A549 (cell line): ENCODE data around the gene CNTF. TPM values are rescaled to one million over a fixed set of nuclear protein-coding genes. Genes with fewer than 3 reads are reported as not detected.

ENCODE experiments used
- ATAC-seq, 2 experiments: fragments of 200-7000 bp in 1 of 2; fragments of >200 bp in 1 of 2; cut with Nextera tagmentation in 1 of 2; cut with Tn5 transposase in 1 of 2; 3 replicates each; pipeline versions ENCODE4 v1.8.0 to v1.9.1; 2018 to 2020; ENCODE audit warnings: mild to moderate bottlenecking in 1 of 2, moderate library complexity in 1 of 2
- CTCF ChIA-PET: fragments of 300-600 bp; sonication (Branson Sonifier 250); formaldehyde crosslinking; extraction: SDS; loops from one replicate; lab custom pipeline; 2021; ENCODE audit warnings: antibody characterized with exemption, inconsistent platforms; lab: Yijun Ruan, JAX
- POLR2A ChIA-PET: fragments of 350-600 bp; formaldehyde crosslinking; extraction: SDS; loops from one replicate; lab custom pipeline; 2021; ENCODE audit warnings: antibody characterized with exemption, inconsistent platforms; lab: Yijun Ruan, JAX
- DNase-seq, 2 experiments: peaks; one replicate each; pipeline versions ENCODE4 v3.0.0 to v3.0.0-alpha.2; 2011 to 2016; ENCODE audit warnings: low read depth in 1 of 2, low spot score in 1 of 2
- FAIRE-seq: peaks from 2 replicates; lab custom pipeline; 2011; peaks lifted over from hg19 to GRCh38; lab: Jason Lieb, UNC
- H3K27ac ChIP-seq, 2 experiments: fragments of >200 bp; sonication (Bioruptor Twin); formaldehyde crosslinking; 3 replicates each; pipeline ENCODE4 v1.5.1; 2016 to 2017
- H3K4me1 ChIP-seq: fragments of >200 bp; sonication (Bioruptor Twin); formaldehyde crosslinking; 3 replicates; pipeline ENCODE4 v1.6.1; 2016
- H3K4me2 ChIP-seq: fragments of >200 bp; sonication (Bioruptor Twin); formaldehyde crosslinking; 3 replicates; pipeline ENCODE4 v1.6.1; 2016
- H3K4me3 ChIP-seq: fragments of >200 bp; sonication (Bioruptor Twin); formaldehyde crosslinking; 3 replicates; pipeline ENCODE4 v1.5.1; 2016
- H3K9me3 ChIP-seq: fragments of >200 bp; sonication (Bioruptor Twin); formaldehyde crosslinking; 3 replicates; pipeline ENCODE4 v1.6.1; 2016
- CBX2 ChIP-seq: fragments of 200-600 bp; sonication (generic); IDR thresholded peaks from 2 replicates; pipeline ENCODE4 v1.6.1; 2016; ENCODE audit warnings: low read depth, mild to moderate bottlenecking, borderline replicate concordance
- CBX8 ChIP-seq: fragments of 200-600 bp; sonication (generic); IDR thresholded peaks from 2 replicates; pipeline ENCODE4 v1.6.1; 2016
- CHD2 ChIP-seq: fragments of 150-350 bp; IDR thresholded peaks from 2 replicates; pipeline ENCODE4 v1.6.1; 2014; ENCODE audit warnings: low read length; ENCODE audit not compliant: partially characterized antibody
- E2F6 ChIP-seq: IDR thresholded peaks from 2 replicates; pipeline ENCODE4 v1.6.1; 2012; ENCODE audit warnings: low read depth, borderline replicate concordance
- EHF ChIP-seq: fragments of 250-450 bp; sonication (Bioruptor Pico); IDR thresholded peaks from 2 replicates; pipeline ENCODE4 v1.5.0; 2020; ENCODE audit warnings: mild to moderate bottlenecking
- EHMT2 ChIP-seq: fragments of 200-600 bp; sonication (generic); IDR thresholded peaks from 2 replicates; pipeline ENCODE4 v1.6.1; 2016; ENCODE audit warnings: antibody characterized with exemption, low read depth, mild to moderate bottlenecking, moderate library complexity
- EP300 ChIP-seq, 2 experiments: fragments of >200 bp; sonication (Bioruptor Twin); formaldehyde crosslinking; IDR thresholded peaks; 2 replicates in 1 of 2; 3 replicates in 1 of 2; pipeline ENCODE4 v1.6.1; 2016 to 2017
- ESRRA ChIP-seq: fragments of 150-350 bp; IDR thresholded peaks from 2 replicates; pipeline ENCODE4 v1.6.1; 2014; ENCODE audit warnings: mild to moderate bottlenecking, low read length, borderline replicate concordance
- HEYL ChIP-seq: fragments of 250-450 bp; sonication (Bioruptor Pico); IDR thresholded peaks from 2 replicates; pipeline ENCODE4 v1.8.0; 2021; ENCODE audit warnings: mild to moderate bottlenecking, moderate library complexity
- HOXB13 ChIP-seq: fragments of 250-450 bp; sonication (Bioruptor Pico); IDR thresholded peaks from 2 replicates; pipeline ENCODE4 v1.5.0; 2020; ENCODE audit warnings: low read depth, mild to moderate bottlenecking, moderate library complexity
- HOXB5 ChIP-seq: fragments of 250-450 bp; sonication (Bioruptor Pico); IDR thresholded peaks from 2 replicates; pipeline ENCODE4 v1.5.0; 2020; ENCODE audit warnings: mild to moderate bottlenecking, moderate library complexity
- JUN ChIP-seq, 2 experiments: fragments of >200 bp; sonication (Bioruptor Twin); formaldehyde crosslinking; IDR thresholded peaks; 2 replicates in 1 of 2; 3 replicates in 1 of 2; pipeline ENCODE4 v1.6.1; 2016 to 2017
- KDM1A ChIP-seq: fragments of 200-600 bp; sonication (generic); IDR thresholded peaks from 2 replicates; pipeline ENCODE4 v1.6.1; 2016; ENCODE audit warnings: low read depth, mild to moderate bottlenecking
- MAFK ChIP-seq: fragments of 450-650 bp; IDR thresholded peaks from 2 replicates; pipeline ENCODE4 v1.6.1; 2014; ENCODE audit not compliant: partially characterized antibody
- PBX3 ChIP-seq: IDR thresholded peaks from 2 replicates; pipeline ENCODE4 v1.6.1; 2012
- POLR2AphosphoS2 ChIP-seq: conservative IDR thresholded peaks from 2 replicates; pipeline ENCODE4 v1.6.1; 2012; ENCODE audit warnings: low read length, improper control_type of control experiment, inconsistent platforms
- RAD21 ChIP-seq, 2 experiments: fragments of >200 bp in 1 of 2; sonication (Bioruptor Twin) in 1 of 2; formaldehyde crosslinking in 1 of 2; IDR thresholded peaks in 1 of 2; conservative IDR thresholded peaks in 1 of 2; 2 replicates in 1 of 2; 3 replicates in 1 of 2; pipeline ENCODE4 v1.6.1; 2012 to 2018; ENCODE audit warnings: inconsistent platforms in 1 of 2
- RARB ChIP-seq: fragments of 250-450 bp; sonication (Bioruptor Pico); IDR thresholded peaks from 2 replicates; pipeline ENCODE4 v1.8.0; 2021; ENCODE audit warnings: mild to moderate bottlenecking, moderate library complexity
- REST ChIP-seq: fragments of 200-600 bp; sonication (generic); IDR thresholded peaks from 2 replicates; pipeline ENCODE4 v1.6.1; 2016; ENCODE audit warnings: antibody characterized with exemption, mild to moderate bottlenecking, moderate library complexity
- RNF2 ChIP-seq: fragments of 200-600 bp; sonication (generic); IDR thresholded peaks from 2 replicates; pipeline ENCODE4 v1.6.1; 2016; ENCODE audit warnings: low read depth, mild to moderate bottlenecking, antibody characterized with exemption, moderate library complexity, borderline replicate concordance
- SMC3 ChIP-seq: fragments of >200 bp; sonication (Bioruptor Twin); formaldehyde crosslinking; IDR thresholded peaks from 3 replicates; pipeline ENCODE4 v1.6.1; 2018; ENCODE audit warnings: inconsistent platforms
- SREBF2 ChIP-seq: fragments of 450-650 bp; IDR thresholded peaks from 2 replicates; pipeline ENCODE4 v1.6.1; 2014; ENCODE audit warnings: mild to moderate bottlenecking, moderate library complexity
- TP53 ChIP-seq: fragments of 250-450 bp; sonication (Bioruptor Pico); IDR thresholded peaks from 2 replicates; pipeline ENCODE4 v1.5.0; 2021; ENCODE audit warnings: mild to moderate bottlenecking, moderate library complexity
- ZC3H11A ChIP-seq: fragments of 450-650 bp; IDR thresholded peaks from 2 replicates; pipeline ENCODE4 v1.6.1; 2014; ENCODE audit warnings: antibody characterized with exemption, mild to moderate bottlenecking
- WGBS: methylation state at CpG from one replicate; pipeline ENCODE4 v1.1.6; 2017; ENCODE audit errors: missing lambda C conversion rate; 5-methylcytosine and 5-hydroxymethylcytosine counted together
- polyA plus RNA-seq, 4 experiments: library from polyadenylated mRNA; depleted of rRNA in 3 of 4; stranded (reverse); fragments of >200 nt; fragmentation: RNase III in 1 of 4; extraction: RNeasy Plus Mini Kit Qiagen cat#74134 plus additional on column Dnase treatment in 1 of 4; gene quantifications; 2 replicates in 3 of 4; 3 replicates in 1 of 4; pipeline ENCODE4 v1.2.3, GENCODE V29; 2011 to 2017

CNTF gene
- polyA plus RNA-seq, 2 of the 4 experiments (the other 2 are of a cell fraction), result 1.3 TPM

GRCh38 chr11:58592760-58593472 is 29.5 kb upstream of the CNTF start:
- no peak for FAIRE-seq
- no peak for ATAC-seq
- TF ChIP-seq TP53 (CRISPR knock-in tag), result no peak
- TF ChIP-seq SREBF2, result no peak
- no peak for TF ChIP-seq RARB (CRISPR knock-in tag)
- no peak for TF ChIP-seq CBX8
- no peak for TF ChIP-seq E2F6
- no peak for TF ChIP-seq CBX2
- no peak for TF ChIP-seq HEYL (CRISPR knock-in tag)
- TF ChIP-seq HOXB13 (CRISPR knock-in tag), result no peak
- no peak for TF ChIP-seq ESRRA
- no peak for TF ChIP-seq POLR2AphosphoS2
- no peak for TF ChIP-seq PBX3
- TF ChIP-seq CHD2, result no peak
- no peak for TF ChIP-seq EHF
- H3K4me2 ChIP-seq, result no peak overlapping the region
- CTCF ChIA-PET, result interaction anchor here (1.1 to 1.3 kb wide), 2 partner anchors 10 to 13 kb away, joined by 3 read pairs; no protein-coding TSS in a partner anchor
- no peak for DNase-seq
- H3K4me3 ChIP-seq, result no peak overlapping the region
- no peak overlapping the region for H3K27ac ChIP-seq
- H3K9me3 ChIP-seq, result no peaks in the 10 kb centered on the region
- POLR2A ChIA-PET, result no interaction called here
- WGBS, result 91% methylated on average over 5 of the region's 5 CpGs
- H3K4me1 ChIP-seq, result peaks cover 13% of the 10 kb centered on the region; the same call in 2 of the 3 replicates

- 57% methylated on average over 4 of the region's 4 CpGs for WGBS
- CTCF ChIA-PET, result no interaction called here
- H3K4me1 ChIP-seq, result peaks cover 13% of the 10 kb centered on the region; the same call in 2 of the 3 replicates
- POLR2A ChIA-PET, result no interaction called here
- no peak overlapping the region for H3K4me2 ChIP-seq
- no peak for FAIRE-seq
- ATAC-seq, result no peak
- no peaks in the 10 kb centered on the region for H3K9me3 ChIP-seq
- DNase-seq, result no peak
- H3K27ac ChIP-seq, result no peak overlapping the region
- TF ChIP-seq REST, result no peak
- no peak for TF ChIP-seq EP300 (IDR thresholded peaks at IDR 0.05)
- TF ChIP-seq JUN (IDR thresholded peaks at IDR 0.05), result no peak
- TF ChIP-seq ESRRA, result no peak
- no peak for TF ChIP-seq TP53 (CRISPR knock-in tag)
- TF ChIP-seq SREBF2, result no peak
- TF ChIP-seq MAFK, result no peak
- no peak for TF ChIP-seq PBX3
- no peak for TF ChIP-seq RAD21 (conservative IDR thresholded peaks at IDR 0.05 in 1 of 2, IDR thresholded peaks at IDR 0.05 in 1 of 2)
- no peak for TF ChIP-seq RNF2
- no peak for TF ChIP-seq ZC3H11A
- TF ChIP-seq EHMT2, result no peak
- TF ChIP-seq KDM1A, result no peak
- TF ChIP-seq SMC3, result no peak
- no peak for TF ChIP-seq CBX8
- TF ChIP-seq HOXB5 (CRISPR knock-in tag), result no peak
- H3K4me3 ChIP-seq, result no peak overlapping the region
Measured at GRCh38 chr11:58594826-58595225, 27.6 kb upstream of the CNTF start.
